Measurements from ENCODE around the gene KLLN.
"Not testable (repeated sequence)": the region's sequence is repeated elsewhere in the genome, so short reads cannot be mapped to it uniquely, and the experiment has no call there.

Gene KLLN

GRCh38 chr10:87866412-87866974, 3.2 kb upstream of the KLLN start:
- DNase-seq (ENCODE audit: low spot score), result no peak

GRCh38 chr10:87865241-87865881, 2.0 kb upstream of the KLLN start:
- DNase-seq (ENCODE audit: low spot score), result no peak

- DNase-seq (ENCODE audit: low spot score), result no peak
Measured at GRCh38 chr10:87864496-87865059, 1.2 kb upstream of the KLLN start.

- DNase-seq (ENCODE audit: low spot score), result peak; percentile 58
Measured at GRCh38 chr10:87863951-87864495, 690 bp upstream of the KLLN start.

GRCh38 chr10:87862679-87863052, 667 bp downstream of the KLLN start:
- peak; percentile 70 for DNase-seq (ENCODE audit: low spot score)

- DNase-seq (ENCODE audit: low spot score), result peak; percentile 96
Measured at GRCh38 chr10:87861953-87862678, 1.2 kb downstream of the KLLN start.

- peak; percentile 83 for DNase-seq (ENCODE audit: low spot score)
Measured at GRCh38 chr10:87861566-87861952, 1.8 kb downstream of the KLLN start.

- peak; percentile 22 for DNase-seq (ENCODE audit: low spot score)
Measured at GRCh38 chr10:87860816-87861403, 2.4 kb downstream of the KLLN start.

- DNase-seq (ENCODE audit: low spot score), result peak; percentile 77
Measured at GRCh38 chr10:87860156-87860795, 3.1 kb downstream of the KLLN start.

GRCh38 chr10:87855665-87856064, 7.7 kb downstream of the KLLN start:
- DNase-seq (ENCODE audit: low spot score), result not testable (repeated sequence)

GRCh38 chr10:87855247-87855646, 8.1 kb downstream of the KLLN start:
- DNase-seq (ENCODE audit: low spot score), result not testable (repeated sequence)

- no peak for DNase-seq (ENCODE audit: low spot score)
Measured at GRCh38 chr10:87852089-87852488, 11.2 kb downstream of the KLLN start.

GRCh38 chr10:87850742-87851205, 12.6 kb downstream of the KLLN start:
- peak; percentile 93 for DNase-seq (ENCODE audit: low spot score)

- DNase-seq (ENCODE audit: low spot score), result no peak
Measured at GRCh38 chr10:87849001-87849400, 14.3 kb downstream of the KLLN start.

- DNase-seq (ENCODE audit: low spot score), result no peak
Measured at GRCh38 chr10:87847550-87847949, 15.8 kb downstream of the KLLN start.

- DNase-seq (ENCODE audit: low spot score), result not testable (repeated sequence)
Measured at GRCh38 chr10:87846711-87847110, 16.6 kb downstream of the KLLN start.

GRCh38 chr10:87846023-87846422, 17.3 kb downstream of the KLLN start:
- no peak for DNase-seq (ENCODE audit: low spot score)

- no peak for DNase-seq (ENCODE audit: low spot score)
Measured at GRCh38 chr10:87845624-87845998, 17.7 kb downstream of the KLLN start.

GRCh38 chr10:87844837-87845623, 18.3 kb downstream of the KLLN start:
- DNase-seq (ENCODE audit: low spot score), result no peak

- no peak for DNase-seq (ENCODE audit: low spot score)
Measured at GRCh38 chr10:87843714-87844113, 19.6 kb downstream of the KLLN start.
